ENCODE results near the gene SIX4. TPM values are rescaled to one million over a fixed set of nuclear protein-coding genes. Genes with fewer than 3 reads are reported as not detected.

Gene SIX4
- total RNA-seq, 1 donor from 2014 or later, result not detected

DNA sequence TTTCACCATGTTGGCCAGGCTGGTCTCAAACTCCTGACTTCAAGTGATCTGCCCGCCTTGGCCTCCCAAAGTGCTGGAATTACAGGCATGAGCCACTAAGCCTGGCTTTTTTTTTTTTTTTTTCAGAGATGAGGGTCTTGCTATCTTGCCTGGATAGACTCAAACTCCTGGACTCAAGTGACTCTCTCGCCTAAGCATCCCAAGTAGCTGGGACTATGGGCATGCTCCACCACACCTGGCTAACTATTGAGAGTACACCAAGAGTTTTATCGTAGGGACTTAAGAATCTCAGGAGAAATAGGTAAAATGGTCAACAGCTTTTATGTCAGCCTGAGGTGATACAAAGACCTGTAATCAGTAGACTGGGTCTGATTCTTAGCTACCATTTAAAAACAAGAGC, 43.6 kb downstream of the SIX4 start:
- ChIA-PET POLR2A (no interaction called here), CTCF (no interaction called here)
- DNase-seq (no peak), ATAC-seq (ENCODE audit: low read depth) (no peak)
- TF ChIP-seq, protein P1, sequence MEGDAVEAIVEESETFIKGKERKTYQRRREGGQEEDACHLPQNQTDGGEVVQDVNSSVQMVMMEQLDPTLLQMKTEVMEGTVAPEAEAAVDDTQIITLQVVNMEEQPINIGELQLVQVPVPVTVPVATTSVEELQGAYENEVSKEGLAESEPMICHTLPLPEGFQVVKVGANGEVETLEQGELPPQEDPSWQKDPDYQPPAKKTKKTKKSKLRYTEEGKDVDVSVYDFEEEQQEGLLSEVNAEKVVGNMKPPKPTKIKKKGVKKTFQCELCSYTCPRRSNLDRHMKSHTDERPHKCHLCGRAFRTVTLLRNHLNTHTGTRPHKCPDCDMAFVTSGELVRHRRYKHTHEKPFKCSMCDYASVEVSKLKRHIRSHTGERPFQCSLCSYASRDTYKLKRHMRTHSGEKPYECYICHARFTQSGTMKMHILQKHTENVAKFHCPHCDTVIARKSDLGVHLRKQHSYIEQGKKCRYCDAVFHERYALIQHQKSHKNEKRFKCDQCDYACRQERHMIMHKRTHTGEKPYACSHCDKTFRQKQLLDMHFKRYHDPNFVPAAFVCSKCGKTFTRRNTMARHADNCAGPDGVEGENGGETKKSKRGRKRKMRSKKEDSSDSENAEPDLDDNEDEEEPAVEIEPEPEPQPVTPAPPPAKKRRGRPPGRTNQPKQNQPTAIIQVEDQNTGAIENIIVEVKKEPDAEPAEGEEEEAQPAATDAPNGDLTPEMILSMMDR (IDR thresholded peaks at IDR 0.05), result no peak
- Mint-ChIP-seq H3K27me3 (peaks cover 20% of the 10 kb centered on the region), H3K4me1 (no peaks in the 10 kb centered on the region), H3K27ac (no peak overlapping the region), H3K9me3 (peaks cover 3% of the 10 kb centered on the region), H3K36me3 (ENCODE audit: low read depth) (no peaks in the 10 kb centered on the region), H3K4me3 (no peak overlapping the region)
- intact Hi-C loops (cut with micrococcal nuclease), result no loop called here

- TF ChIP-seq, protein P1 (IDR thresholded peaks at IDR 0.05), result no peak
- ChIA-PET CTCF (no interaction called here), POLR2A (no interaction called here)
These were observed 44.4 kb downstream of the SIX4 start for GRCh38 chr14:60679566-60680258.

GRCh38 chr14:60677701-60678100, 46.5 kb downstream of the SIX4 start:
- no peaks in the 10 kb centered on the region for H3K36me3 Mint-ChIP-seq (ENCODE audit: low read depth)
- no peak for DNase-seq
- H3K4me3 Mint-ChIP-seq, result no peak overlapping the region
- no peaks in the 10 kb centered on the region for H3K4me1 Mint-ChIP-seq
- TF ChIP-seq, protein P1 (IDR thresholded peaks at IDR 0.05), result no peak
- H3K9me3 Mint-ChIP-seq, result peaks cover 3% of the 10 kb centered on the region
- H3K27ac Mint-ChIP-seq, result no peak overlapping the region
- intact Hi-C loops (cut with micrococcal nuclease), result no loop called here
- ChIA-PET POLR2A (no interaction called here), CTCF (interaction anchor here (0.6 kb wide), 1 partner anchor 354 kb away, joined by 3 read pairs; no protein-coding TSS in a partner anchor)
- ATAC-seq (ENCODE audit: low read depth), result no peak
- peaks cover 12% of the 10 kb centered on the region for H3K27me3 Mint-ChIP-seq

More at GRCh38 chr14:60679566-60680258, 44.4 kb downstream of the SIX4 start:
- no peak for DNase-seq
- Mint-ChIP-seq H3K27me3 (peaks cover 20% of the 10 kb centered on the region), H3K27ac (no peak overlapping the region), H3K9me3 (peaks cover 3% of the 10 kb centered on the region), H3K4me3 (no peak overlapping the region), H3K4me1 (no peaks in the 10 kb centered on the region), H3K36me3 (ENCODE audit: low read depth) (no peaks in the 10 kb centered on the region)
- intact Hi-C loops (cut with micrococcal nuclease), result no loop called here
- no peak for ATAC-seq (ENCODE audit: low read depth)

DNA sequence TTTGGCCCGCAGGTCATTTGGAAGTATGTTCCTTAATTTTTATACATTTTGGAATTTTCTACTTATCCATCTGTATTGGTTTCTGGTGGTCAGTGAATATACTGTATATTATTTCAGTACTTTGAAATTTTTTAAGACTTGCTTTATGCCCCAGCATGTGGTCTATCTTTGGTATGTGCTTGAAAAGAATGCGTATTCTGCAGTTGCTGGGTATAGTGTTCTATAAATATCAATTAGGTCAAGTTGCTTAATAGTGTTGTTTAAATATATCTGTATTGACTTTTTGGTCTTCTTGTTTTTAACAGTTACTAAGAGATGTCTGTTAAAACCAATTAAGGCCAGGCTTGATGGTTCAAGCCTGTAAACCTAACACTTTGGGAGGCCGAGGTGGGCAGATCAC, 53.2 kb downstream of the SIX4 start:
- Mint-ChIP-seq H3K36me3 (ENCODE audit: low read depth) (no peaks in the 10 kb centered on the region), H3K9me3 (no peaks in the 10 kb centered on the region), H3K4me1 (no peaks in the 10 kb centered on the region), H3K27ac (no peak overlapping the region), H3K27me3 (peaks cover 5% of the 10 kb centered on the region), H3K4me3 (no peak overlapping the region)
- intact Hi-C loops (cut with micrococcal nuclease), result no loop called here
- CTCF ChIA-PET, result no interaction called here
- no peak for ATAC-seq (ENCODE audit: low read depth)
- POLR2A ChIA-PET, result no interaction called here
- TF ChIP-seq, protein P1 (IDR thresholded peaks at IDR 0.05), result no peak
- DNase-seq, result no peak

DNA sequence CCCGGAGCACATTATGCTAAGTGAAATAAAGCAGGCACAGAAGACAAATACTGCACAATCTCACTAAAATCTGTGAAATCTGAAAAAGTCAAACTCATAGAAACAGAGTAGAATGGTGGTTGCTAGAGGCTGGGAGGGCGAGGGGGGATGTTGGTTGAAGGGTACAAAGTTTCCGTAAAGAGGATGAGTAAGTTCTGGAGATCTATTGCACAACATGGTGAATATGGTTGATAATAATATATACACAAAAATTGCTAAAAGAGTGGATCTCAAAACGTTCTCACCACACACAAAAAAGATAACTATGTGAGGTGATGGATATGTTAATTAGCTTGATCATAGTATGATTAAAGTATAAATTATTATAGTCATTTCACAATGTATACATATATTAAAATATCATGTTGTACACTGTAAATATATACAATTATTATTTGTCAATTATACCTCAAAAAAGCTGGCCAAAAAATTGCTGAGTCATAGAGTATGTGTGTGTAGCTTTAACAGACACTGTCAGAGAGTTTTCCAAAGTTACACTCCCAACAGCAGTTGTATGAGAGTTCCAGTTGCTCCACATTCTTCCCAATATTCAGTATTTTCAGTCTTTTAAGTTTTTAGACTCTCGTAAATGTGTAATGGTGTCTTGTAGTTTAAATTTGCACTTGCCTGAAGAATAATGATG, 55.6 kb downstream of the SIX4 start:
- Mint-ChIP-seq H3K27me3 (peaks cover 19% of the 10 kb centered on the region), H3K27ac (no peak overlapping the region), H3K9me3 (no peaks in the 10 kb centered on the region), H3K4me3 (no peak overlapping the region), H3K36me3 (ENCODE audit: low read depth) (no peaks in the 10 kb centered on the region), H3K4me1 (no peaks in the 10 kb centered on the region)
- intact Hi-C loops (cut with micrococcal nuclease), result no loop called here
- DNase-seq, result no peak
- ChIA-PET CTCF (no interaction called here), POLR2A (no interaction called here)
- no peak for ATAC-seq (ENCODE audit: low read depth)
- TF ChIP-seq, protein P1 (IDR thresholded peaks at IDR 0.05), result no peak

All from activated B cell treated with CpG ODN at 0.5 μM for 24 hours (primary cell).